Activated B cell treated with CpG ODN at 0.5 μM for 24 hours (primary cell): ENCODE results near the gene OR51B4. TPM values are rescaled to one million over a fixed set of nuclear protein-coding genes. Genes with fewer than 3 reads are reported as not detected.

Experiments used
- ATAC-seq: fragments of 200-7000 bp; cut with Tn5 transposase; one replicate; pipeline ENCODE4 v1.10.0; 2021; ENCODE audit warnings: low read depth, mild to moderate bottlenecking, moderate library complexity
- CTCF ChIA-PET: fragments of 350-600 bp; sonication (Branson Sonifier 250); formaldehyde crosslinking; loops from one replicate; lab custom pipeline; 2021; ENCODE audit warnings: antibody characterized with exemption; lab: Charles Lee
- POLR2A ChIA-PET: fragments of 350-600 bp; sonication (Branson Sonifier 250); formaldehyde crosslinking; loops from one replicate; lab custom pipeline; 2021; ENCODE audit warnings: antibody characterized with exemption; lab: Charles Lee
- DNase-seq: peaks from one replicate; pipeline ENCODE4 v3.0.0; 2022
- H3K27ac Mint-ChIP-seq: one replicate; pipeline ENCODE4 v1.8.0; 2020; ENCODE audit warnings: mixed read lengths
- H3K27me3 Mint-ChIP-seq: one replicate; pipeline ENCODE4 v1.8.0; 2021; ENCODE audit warnings: mixed read lengths
- H3K36me3 Mint-ChIP-seq: one replicate; pipeline ENCODE4 v1.8.0; 2021; ENCODE audit warnings: low read depth, mixed read lengths
- H3K4me1 Mint-ChIP-seq: one replicate; pipeline ENCODE4 v1.8.0; 2021; ENCODE audit warnings: mixed read lengths
- H3K4me3 Mint-ChIP-seq: one replicate; pipeline ENCODE4 v1.8.0; 2020; ENCODE audit warnings: mild to moderate bottlenecking, mixed read lengths
- H3K9me3 Mint-ChIP-seq: one replicate; pipeline ENCODE4 v1.8.0; 2020; ENCODE audit warnings: mixed read lengths
- intact Hi-C: fragments of 100-400 bp; cut with micrococcal nuclease; formaldehyde crosslinking; loops from one replicate; pipeline ENCODE4 v1.15.1; 2024
- total RNA-seq: library from RNA; stranded (reverse); gene quantifications from 2 replicates; pipeline ENCODE4 v1.2.3, GENCODE V29; 2022
- TF ChIP-seq, protein P1 (sequence below): fragments of 200-600 bp; IDR thresholded peaks from one replicate; pipeline ENCODE4 v1.8.0; 2022; ENCODE audit warnings: antibody characterized with exemption, mild to moderate bottlenecking

OR51B4 gene
- total RNA-seq, 1 donor from 2014 or later: not detected

DNA sequence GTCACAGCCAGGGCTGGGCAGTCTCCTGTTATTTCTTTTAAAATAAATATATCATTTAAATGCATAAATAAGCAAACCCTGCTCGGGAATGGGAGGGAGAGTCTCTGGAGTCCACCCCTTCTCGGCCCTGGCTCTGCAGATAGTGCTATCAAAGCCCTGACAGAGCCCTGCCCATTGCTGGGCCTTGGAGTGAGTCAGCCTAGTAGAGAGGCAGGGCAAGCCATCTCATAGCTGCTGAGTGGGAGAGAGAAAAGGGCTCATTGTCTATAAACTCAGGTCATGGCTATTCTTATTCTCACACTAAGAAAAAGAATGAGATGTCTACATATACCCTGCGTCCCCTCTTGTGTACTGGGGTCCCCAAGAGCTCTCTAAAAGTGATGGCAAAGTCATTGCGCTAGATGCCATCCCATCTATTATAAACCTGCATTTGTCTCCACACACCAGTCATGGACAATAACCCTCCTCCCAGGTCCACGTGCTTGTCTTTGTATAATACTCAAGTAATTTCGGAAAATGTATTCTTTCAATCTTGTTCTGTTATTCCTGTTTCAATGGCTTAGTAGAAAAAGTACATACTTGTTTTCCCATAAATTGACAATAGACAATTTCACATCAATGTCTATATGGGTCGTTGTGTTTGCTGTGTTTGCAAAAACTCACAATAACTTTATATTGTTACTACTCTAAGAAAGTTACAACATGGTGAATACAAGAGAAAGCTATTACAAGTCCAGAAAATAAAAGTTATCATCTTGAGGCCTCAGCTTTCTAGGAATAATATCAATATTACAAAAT lies 13.4 kb downstream of the OR51B4 start:
- intact Hi-C loops: no loop called here
- POLR2A ChIA-PET: no interaction called here
- H3K36me3 Mint-ChIP-seq: no peaks in the 10 kb centered on the region
- TF ChIP-seq, protein P1, sequence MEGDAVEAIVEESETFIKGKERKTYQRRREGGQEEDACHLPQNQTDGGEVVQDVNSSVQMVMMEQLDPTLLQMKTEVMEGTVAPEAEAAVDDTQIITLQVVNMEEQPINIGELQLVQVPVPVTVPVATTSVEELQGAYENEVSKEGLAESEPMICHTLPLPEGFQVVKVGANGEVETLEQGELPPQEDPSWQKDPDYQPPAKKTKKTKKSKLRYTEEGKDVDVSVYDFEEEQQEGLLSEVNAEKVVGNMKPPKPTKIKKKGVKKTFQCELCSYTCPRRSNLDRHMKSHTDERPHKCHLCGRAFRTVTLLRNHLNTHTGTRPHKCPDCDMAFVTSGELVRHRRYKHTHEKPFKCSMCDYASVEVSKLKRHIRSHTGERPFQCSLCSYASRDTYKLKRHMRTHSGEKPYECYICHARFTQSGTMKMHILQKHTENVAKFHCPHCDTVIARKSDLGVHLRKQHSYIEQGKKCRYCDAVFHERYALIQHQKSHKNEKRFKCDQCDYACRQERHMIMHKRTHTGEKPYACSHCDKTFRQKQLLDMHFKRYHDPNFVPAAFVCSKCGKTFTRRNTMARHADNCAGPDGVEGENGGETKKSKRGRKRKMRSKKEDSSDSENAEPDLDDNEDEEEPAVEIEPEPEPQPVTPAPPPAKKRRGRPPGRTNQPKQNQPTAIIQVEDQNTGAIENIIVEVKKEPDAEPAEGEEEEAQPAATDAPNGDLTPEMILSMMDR: no peak
- CTCF ChIA-PET: no interaction called here
- H3K27me3 Mint-ChIP-seq: no peaks in the 10 kb centered on the region
- no peaks in the 10 kb centered on the region for H3K9me3 Mint-ChIP-seq
- H3K4me1 Mint-ChIP-seq: no peaks in the 10 kb centered on the region
- no peak overlapping the region for H3K4me3 Mint-ChIP-seq
- ATAC-seq (no peak), DNase-seq (no peak)
- H3K27ac Mint-ChIP-seq: no peak overlapping the region

- no peak overlapping the region for H3K4me3 Mint-ChIP-seq
- H3K27me3 Mint-ChIP-seq: no peaks in the 10 kb centered on the region
- no peaks in the 10 kb centered on the region for H3K36me3 Mint-ChIP-seq
- intact Hi-C loops: no loop called here
- H3K9me3 Mint-ChIP-seq: no peaks in the 10 kb centered on the region
- TF ChIP-seq, protein P1: no peak
- no peaks in the 10 kb centered on the region for H3K4me1 Mint-ChIP-seq
- no peak overlapping the region for H3K27ac Mint-ChIP-seq
- ChIA-PET CTCF (no interaction called here), POLR2A (no interaction called here)
- DNase-seq (no peak), ATAC-seq (no peak)
Measured at GRCh38 chr11:5286901-5287300, 14.8 kb downstream of the OR51B4 start.

DNA sequence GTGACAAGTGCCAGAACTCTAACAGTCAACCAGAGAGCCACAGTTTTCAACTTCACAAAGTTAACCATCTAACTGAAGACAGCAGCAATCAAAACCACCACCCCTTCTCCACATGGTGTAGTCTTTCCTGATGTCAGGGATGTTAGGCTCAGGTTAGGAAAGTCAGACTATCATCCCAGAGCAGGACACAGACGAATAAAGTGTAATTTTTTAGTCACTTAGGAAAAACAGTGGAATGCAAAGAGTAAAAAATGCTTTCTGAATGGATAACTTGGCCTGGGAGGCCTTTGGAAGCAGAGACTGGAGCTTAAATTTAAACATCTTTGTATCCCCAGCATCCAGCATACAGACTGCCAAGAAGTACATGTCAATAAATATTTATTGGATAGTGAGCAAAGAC lies 15.4 kb downstream of the OR51B4 start:
- no peaks in the 10 kb centered on the region for H3K9me3 Mint-ChIP-seq
- H3K27ac Mint-ChIP-seq: no peak overlapping the region
- no peak overlapping the region for H3K4me3 Mint-ChIP-seq
- H3K36me3 Mint-ChIP-seq: no peaks in the 10 kb centered on the region
- H3K4me1 Mint-ChIP-seq: no peaks in the 10 kb centered on the region
- DNase-seq: no peak
- no peaks in the 10 kb centered on the region for H3K27me3 Mint-ChIP-seq
- CTCF ChIA-PET: no interaction called here
- TF ChIP-seq, protein P1: no peak
- intact Hi-C loops: no loop called here
- no peak for ATAC-seq
- POLR2A ChIA-PET: no interaction called here

DNA sequence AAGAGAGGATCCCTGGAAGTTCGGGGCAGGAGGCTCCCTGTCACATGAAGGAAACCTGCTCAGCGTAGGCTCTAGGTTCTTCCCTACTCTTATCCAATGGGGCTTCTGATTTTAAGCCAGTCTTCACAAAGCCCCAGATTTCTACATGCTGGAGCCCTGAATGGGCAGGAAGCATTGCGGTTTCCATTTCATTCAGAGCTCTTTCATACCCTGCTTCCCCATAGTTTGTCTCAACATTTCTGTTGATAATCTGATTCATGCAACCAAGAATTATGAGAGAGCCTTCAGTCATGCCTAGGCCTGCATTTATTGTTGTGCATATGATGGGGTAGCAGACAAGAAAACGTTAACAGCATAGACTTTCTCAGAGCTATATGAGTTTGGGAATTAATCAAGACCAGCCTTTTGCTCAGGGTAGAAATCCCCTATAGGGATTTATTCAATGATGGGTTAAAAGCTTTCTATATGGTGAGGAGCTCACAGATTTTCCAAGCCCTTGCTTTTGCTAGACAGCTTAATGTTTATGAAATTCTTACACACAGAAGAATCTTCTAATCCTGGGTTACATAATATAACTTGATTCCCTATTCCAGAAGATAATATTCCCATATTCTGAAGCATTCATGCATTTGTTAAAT lies 15.9 kb downstream of the OR51B4 start:
- H3K4me1 Mint-ChIP-seq: no peaks in the 10 kb centered on the region
- H3K4me3 Mint-ChIP-seq: no peak overlapping the region
- DNase-seq (no peak), ATAC-seq (no peak)
- TF ChIP-seq, protein P1: no peak
- no peaks in the 10 kb centered on the region for H3K9me3 Mint-ChIP-seq
- ChIA-PET CTCF (no interaction called here), POLR2A (no interaction called here)
- no peaks in the 10 kb centered on the region for H3K36me3 Mint-ChIP-seq
- H3K27ac Mint-ChIP-seq: no peak overlapping the region
- H3K27me3 Mint-ChIP-seq: no peaks in the 10 kb centered on the region
- intact Hi-C loops: no loop called here

DNA sequence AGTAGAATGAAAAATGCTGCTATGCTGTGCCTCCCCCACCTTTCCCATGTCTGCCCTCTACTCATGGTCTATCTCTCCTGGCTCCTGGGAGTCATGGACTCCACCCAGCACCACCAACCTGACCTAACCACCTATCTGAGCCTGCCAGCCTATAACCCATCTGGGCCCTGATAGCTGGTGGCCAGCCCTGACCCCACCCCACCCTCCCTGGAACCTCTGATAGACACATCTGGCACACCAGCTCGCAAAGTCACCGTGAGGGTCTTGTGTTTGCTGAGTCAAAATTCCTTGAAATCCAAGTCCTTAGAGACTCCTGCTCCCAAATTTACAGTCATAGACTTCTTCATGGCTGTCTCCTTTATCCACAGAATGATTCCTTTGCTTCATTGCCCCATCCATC lies 17.1 kb downstream of the OR51B4 start:
- H3K4me3 Mint-ChIP-seq: no peak overlapping the region
- TF ChIP-seq, protein P1: no peak
- ChIA-PET POLR2A (no interaction called here), CTCF (no interaction called here)
- no peaks in the 10 kb centered on the region for H3K9me3 Mint-ChIP-seq
- no peak for DNase-seq
- no peaks in the 10 kb centered on the region for H3K4me1 Mint-ChIP-seq
- H3K27me3 Mint-ChIP-seq: no peaks in the 10 kb centered on the region
- intact Hi-C loops: no loop called here
- H3K36me3 Mint-ChIP-seq: no peaks in the 10 kb centered on the region
- ATAC-seq: no peak
- H3K27ac Mint-ChIP-seq: no peak overlapping the region
